Right ventricle myocardium inferior (tissue), 1 donor: ENCODE results near the gene MAJIN. TPM values are rescaled to one million over a fixed set of nuclear protein-coding genes. Genes with fewer than 3 reads are reported as not detected.

ENCODE experiments used
- ATAC-seq: fragments of 200-7000 bp; cut with Tn5 transposase; one replicate; pipeline ENCODE4 v1.9.1; 2020; ENCODE audit warnings: mild to moderate bottlenecking, moderate library complexity
- DNase-seq: peaks from one replicate; pipeline ENCODE4 v3.0.0; 2021; ENCODE audit errors: missing footprints
- intact Hi-C: fragments of 100-400 bp; cut with DNase I; formaldehyde crosslinking; loops from one replicate; pipeline ENCODE4 v1.11.0; 2022
- total RNA-seq: library from RNA; stranded (reverse); fragmentation: NEBNext Ultra II Directional; extraction: Animal tissue kit (Norgen Biotek cat#: 25700); gene quantifications from one replicate; pipeline ENCODE4 v1.2.1, GENCODE V29; 2021
- donor health status: DM: no; HTN: yes; CAD: no; lungs with severe emphysema.

The MAJIN gene
- total RNA-seq, 1 donor from 2014 or later, result not detected

- intact Hi-C loops, result no loop called here
- DNase-seq (no peak), ATAC-seq (no peak)
Measured at GRCh38 chr11:64902102-64902900, 69.6 kb downstream of the MAJIN start.

DNA sequence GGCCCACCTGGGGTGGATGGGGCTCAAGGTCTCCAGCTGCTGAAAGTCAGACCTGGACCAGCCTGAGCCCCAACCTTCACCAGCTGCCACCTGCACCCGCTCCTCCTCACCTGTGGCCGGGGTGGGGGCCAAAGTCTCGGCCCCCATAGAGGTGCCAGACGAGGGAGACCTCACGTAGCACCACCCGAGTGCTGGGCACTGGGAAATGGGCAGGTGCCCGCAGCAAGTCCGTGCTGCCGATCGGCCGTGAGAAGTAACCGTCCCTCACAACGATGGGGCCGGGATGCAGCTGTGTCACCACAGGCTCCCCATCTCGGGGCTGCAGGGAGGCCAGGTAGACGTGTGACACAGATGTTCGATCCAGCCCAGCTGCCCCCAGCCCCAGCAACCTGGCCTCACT, 71.1 kb downstream of the MAJIN start:
- ATAC-seq (no peak), DNase-seq (no peak)
- intact Hi-C loops, result no loop called here

DNA sequence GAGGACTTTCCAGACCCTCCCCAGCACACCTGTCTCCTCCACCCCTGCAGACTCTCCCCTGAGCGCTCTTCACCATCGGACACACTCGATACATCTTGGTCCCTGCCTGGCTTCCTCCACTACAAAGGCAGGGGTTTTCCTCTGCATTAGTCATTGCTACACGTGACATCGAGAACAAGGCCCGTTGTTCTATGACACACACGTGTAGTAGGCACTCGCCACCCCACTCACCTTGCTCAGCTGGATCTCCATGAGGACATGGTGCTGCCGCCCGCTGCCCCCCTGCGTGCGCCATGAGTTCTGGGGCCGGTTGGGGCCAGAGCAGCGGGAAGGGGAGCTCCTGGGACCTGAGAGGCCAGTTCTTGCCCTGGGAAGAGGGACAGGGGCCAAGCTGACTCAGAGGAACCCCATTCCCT, 71.6 kb downstream of the MAJIN start:
- DNase-seq (no peak), ATAC-seq (no peak)
- intact Hi-C loops, result no loop called here

DNA sequence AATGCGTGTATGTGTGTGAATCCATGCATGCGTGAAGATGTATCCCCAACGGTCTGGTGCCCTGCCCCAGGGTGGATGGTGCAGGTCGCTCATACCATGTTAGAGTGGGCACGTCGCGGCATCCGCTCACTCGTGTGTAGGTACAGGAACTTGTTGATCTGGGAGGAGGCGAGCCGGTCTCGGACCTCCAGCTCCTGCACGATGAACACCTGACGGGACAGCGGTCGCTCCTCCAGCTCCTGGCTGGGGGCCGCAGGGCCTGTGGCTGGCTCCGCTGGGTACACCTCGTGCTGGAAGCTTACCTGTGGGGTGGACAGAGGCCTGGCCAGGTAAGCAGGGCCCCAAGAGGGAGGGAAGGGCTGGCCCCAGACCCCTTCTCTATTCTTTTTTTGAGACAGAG, 73.4 kb downstream of the MAJIN start:
- no peak for DNase-seq
- ATAC-seq, result no peak
- intact Hi-C loops, result no loop called here

DNA sequence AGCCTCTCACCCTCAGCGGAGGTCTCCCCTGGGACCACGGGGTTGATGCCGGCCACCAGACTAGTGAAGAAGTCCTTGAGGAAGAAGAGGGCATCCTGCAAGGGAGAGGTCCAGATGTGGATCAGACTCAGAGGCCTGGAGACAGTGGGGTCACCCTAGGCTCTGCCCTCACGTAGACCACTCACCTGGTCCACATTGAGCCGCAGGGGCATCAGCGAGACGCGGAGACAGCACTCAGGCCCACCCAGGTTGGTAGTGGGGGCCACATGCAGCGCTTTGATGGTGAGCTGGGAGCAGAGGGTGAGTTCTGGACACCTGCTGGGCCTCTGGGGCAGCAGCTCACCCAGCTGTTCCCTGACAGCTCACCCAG, 73.8 kb downstream of the MAJIN start:
- intact Hi-C loops, result no loop called here
- DNase-seq (no peak), ATAC-seq (no peak)

GRCh38 chr11:64897381-64898075, 74.4 kb downstream of the MAJIN start:
- DNase-seq, result no peak
- intact Hi-C loops, result no loop called here
- no peak for ATAC-seq

DNA sequence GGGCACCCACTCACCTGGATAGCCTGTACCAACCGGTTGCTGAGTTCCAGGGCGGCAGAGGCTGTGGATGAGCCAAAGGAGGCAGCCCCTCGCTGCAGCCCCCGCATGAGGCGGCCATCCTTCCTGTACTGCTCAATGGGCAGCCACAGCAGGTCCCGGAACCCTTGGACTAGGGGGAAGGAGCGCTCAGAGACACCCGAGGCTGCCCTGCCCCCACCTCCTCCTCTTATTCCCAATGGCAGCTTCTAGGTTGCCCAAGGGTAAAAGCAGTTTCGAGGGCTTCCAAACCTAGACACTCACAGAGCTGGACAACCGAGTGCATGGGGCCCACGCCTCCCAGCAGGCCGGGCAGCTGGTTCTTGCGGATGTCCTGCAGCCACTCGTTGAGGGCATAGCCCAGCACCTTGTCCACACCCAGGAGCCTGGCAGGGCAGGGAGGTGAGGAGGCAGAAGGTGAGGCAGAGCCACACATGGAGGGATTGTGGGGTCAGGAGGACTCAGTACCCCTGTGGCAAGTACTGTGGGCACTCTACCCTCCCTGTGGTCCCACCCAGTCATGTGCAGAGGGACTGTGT, 75.4 kb downstream of the MAJIN start:
- ATAC-seq, result no peak
- intact Hi-C loops, result no loop called here

DNA sequence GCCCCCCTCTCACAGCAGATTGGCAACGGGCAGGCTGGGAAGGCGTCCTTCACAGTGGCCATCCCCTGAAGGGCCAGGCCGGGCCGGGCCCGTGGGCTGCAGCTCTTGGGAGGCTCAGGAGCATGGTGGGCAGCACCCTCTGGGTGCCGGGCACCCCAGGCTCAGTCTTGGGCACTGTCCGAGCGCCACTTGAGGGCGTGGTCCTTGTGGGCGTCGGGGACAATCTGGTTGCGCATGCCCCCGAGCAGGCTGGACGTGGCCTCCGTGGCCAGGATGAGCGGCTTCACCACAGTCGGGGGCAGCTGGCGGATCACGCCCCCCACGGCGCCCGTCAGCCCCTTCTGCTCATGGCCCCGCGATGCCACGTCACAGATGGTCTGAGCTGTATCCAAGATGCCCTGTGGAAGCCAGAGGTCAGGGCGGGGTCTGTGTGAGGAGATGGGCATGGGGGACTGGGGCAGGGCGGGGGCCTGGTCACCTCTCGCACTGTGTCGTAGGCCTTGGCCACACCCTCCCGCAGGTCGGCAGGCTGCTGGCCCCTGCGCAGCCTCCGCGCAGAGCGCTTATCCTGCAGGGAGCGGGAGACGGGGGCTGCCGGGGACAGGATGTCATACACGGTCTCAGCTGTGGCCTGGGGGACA, 77.0 kb downstream of the MAJIN start:
- DNase-seq, result no peak
- ATAC-seq, result peak; percentile 6
- intact Hi-C loops, result loop anchor here (1.0 kb wide), 1 partner anchor 48 kb away; no protein-coding TSS in a partner anchor

More for the DNA sequence above, 75.4 kb downstream of the MAJIN start:
- DNase-seq, result no peak

DNA sequence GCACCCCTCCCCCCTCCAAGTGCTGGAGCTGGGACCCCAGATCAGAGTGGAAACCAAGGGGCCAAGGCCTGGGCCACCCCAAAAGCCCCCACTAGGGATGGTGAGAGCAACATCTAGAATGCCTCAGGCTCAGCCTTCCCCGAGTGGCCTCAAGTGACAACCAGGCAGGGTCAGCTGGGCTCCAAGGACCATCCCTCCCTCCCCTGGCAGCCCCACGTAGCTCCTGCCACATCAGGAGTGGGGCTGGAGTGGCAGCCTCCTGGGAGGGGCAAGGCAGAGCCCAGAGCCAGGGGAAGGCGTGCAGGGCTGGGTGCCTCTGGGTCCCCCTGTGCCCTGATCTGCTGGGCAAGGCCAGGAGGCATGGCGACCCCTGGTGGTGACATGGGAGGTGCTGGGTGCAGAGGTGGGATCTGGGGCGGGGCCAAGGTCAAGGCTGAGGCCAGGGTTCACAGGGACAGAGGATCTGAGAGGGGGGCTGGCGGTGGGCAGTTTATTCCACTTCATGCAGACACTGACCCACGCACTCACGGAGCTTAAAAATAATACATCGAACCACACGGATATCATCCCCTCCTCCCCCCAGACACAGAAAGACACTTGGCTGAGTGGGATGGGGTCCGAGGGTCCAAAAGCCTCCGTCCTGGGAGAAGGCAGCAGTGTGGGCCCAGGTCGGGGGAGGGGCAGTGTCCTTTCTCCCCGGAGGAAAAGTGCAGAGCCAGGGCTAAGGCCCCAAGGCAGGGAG, 77.7 kb downstream of the MAJIN start:
- intact Hi-C loops, result loop anchor here (1.0 kb wide), 1 partner anchor 47 kb away; no protein-coding TSS in a partner anchor
- ATAC-seq (peak; percentile 86), DNase-seq (peak; percentile 94)

GRCh38 chr11:64893194-64894069, 78.5 kb downstream of the MAJIN start:
- ATAC-seq (no peak), DNase-seq (no peak)
- intact Hi-C loops, result loop anchor here (1.0 kb wide), 1 partner anchor 46 kb away; no protein-coding TSS in a partner anchor

GRCh38 chr11:64892838-64893193, 79.1 kb downstream of the MAJIN start:
- ATAC-seq, result no peak
- DNase-seq, result no peak
- intact Hi-C loops, result no loop called here

DNA sequence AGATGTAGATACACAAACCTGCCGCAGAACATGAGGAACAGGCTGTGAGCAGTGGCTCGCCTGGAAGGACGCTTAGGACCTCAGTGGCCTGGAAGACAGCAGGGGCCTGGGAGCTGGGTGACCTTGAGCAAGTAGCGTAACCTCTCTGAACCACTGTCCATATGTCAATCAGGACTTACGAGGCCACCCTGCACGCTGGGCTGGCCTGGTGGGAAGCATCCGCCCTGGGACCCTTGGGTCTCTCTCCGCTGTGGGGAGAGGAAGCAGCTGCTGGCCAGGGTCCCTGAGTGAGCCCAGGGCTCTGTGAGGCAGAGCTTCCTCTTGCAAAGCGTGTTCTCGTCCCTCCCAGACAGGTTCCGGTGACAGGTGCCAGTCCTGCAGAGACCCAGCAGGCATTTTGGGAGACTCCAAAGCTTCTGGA, 79.5 kb downstream of the MAJIN start:
- intact Hi-C loops, result no loop called here
- no peak for ATAC-seq
- no peak for DNase-seq

GRCh38 chr11:64891880-64892279, 80.0 kb downstream of the MAJIN start:
- DNase-seq (no peak), ATAC-seq (no peak)
- intact Hi-C loops, result no loop called here

DNA sequence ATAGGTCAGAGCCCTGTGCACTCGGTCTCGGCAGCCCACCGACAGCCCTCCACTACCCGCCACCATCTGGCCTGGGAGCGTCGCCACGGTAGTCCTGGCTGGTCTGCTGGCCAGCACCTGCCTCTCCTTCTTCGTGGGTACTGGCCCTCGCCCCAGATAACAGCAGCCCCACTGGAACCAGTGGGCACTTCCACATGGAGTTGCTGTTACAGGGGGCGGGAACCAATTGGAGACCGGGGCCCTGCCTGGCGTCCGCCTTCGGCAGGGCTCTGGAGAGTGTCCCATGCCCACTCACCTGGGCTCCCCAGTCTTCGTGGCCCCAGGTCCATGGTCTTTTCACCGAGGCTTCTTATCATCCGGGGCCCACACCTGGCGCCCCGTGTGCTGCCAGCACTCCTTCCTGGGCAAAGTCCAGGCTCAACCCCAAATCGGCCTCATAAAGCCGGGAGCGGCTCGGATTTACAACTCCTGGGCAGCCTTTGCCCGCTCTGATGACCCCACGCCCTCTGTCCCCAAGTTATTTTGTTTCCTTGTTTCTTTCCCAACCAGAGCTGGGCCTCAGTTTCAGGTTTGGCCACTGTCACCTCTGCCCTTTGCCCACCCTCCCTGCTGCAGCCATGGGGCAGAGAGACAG, 80.6 kb downstream of the MAJIN start:
- DNase-seq, result no peak
- ATAC-seq, result no peak
- intact Hi-C loops, result no loop called here

DNA sequence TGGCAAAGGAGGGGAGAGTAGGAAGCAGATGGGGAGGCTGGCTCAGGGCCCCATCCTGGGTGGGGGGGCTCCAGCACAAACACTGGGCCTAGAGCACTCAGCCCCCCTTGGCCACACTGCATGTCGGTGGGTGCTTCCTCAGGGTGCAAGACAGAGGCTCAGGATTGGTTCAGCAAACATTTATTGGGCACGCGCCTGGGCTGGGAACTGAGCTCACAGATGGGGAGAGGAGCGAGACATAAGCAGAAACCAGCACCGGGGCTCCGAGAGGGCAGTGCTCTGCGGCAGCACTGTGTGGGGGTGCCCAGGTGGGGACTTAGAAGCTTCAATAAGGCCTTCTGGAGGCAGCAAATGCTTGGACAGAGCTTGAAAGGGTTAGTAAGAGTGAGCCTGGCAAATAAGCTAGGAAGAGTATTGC, 81.4 kb downstream of the MAJIN start:
- intact Hi-C loops, result loop anchor here (1.0 kb wide), 1 partner anchor 43 kb away; no protein-coding TSS in a partner anchor
- DNase-seq (no peak), ATAC-seq (no peak)

DNA sequence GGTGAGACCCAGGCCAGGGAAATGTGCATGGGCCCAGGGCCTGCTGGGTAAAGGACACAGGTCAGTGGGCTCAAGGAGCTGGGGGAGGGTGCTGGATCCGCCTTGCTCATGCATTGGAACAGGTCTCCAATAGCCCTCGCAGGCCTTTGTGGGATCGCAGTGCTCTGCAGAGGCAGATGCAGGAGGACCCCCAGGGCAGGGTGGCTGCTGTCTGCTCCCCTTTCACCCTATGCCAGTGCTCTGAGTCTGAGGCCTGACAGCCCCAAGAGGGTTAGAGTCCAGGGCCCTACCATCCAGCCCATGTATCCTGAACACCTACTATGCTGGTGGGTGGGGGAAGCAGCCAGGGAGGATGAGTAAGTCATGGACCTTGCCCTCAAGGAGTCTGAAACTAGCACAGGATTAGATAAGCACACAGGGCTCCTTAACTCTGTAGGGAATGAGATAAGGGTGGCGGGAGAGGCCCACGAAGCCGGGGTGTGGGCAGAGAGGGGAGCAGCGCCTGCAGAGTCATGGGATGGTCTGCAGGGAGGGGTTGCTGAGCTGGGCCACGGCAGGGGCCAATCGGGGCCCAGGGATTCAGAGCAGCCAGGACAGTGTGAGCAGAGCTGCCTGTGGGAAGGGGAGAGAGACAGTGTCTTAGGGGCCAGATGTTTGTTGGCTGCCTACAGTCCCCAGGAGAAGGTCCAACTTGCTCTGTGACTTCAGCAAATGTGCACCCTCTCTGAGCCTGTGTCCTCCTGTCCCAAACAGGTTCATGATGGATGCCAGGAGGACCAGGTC, 83.0 kb downstream of the MAJIN start:
- ATAC-seq, result no peak
- no peak for DNase-seq
- intact Hi-C loops, result no loop called here

GRCh38 chr11:64888406-64888728, 83.5 kb downstream of the MAJIN start:
- intact Hi-C loops, result no loop called here
- DNase-seq, result no peak
- ATAC-seq, result no peak
